ENCODE data around the gene RILPL1.
"Not testable (repeated sequence)": the region's sequence is repeated elsewhere in the genome, so short reads cannot be mapped to it uniquely, and the experiment has no call there.

DNA sequence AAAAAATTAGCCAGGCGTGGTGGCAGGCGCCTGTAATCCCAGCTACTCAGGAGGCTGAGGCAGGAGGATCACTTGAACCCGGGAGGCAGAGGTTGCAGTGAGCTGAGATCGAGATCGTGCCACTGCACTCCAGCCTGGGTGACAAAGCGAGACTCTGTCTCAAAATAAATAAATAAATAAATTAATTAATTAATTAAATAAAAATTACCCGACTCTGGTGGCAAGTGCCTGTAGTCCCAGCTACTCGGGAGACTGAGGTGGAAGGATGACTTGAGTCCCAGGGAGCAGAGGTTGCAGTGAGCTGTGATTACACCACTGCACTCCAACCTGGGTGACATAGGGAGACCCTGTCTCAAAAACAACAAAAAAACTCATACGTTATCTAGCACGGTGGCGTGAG lies 2.4 kb upstream of the RILPL1 start:
- not testable (repeated sequence) for TF ChIP-seq EP300, POLR2A, POLR2AphosphoS5 (IDR thresholded peaks at IDR 0.05)
- TF ChIP-seq, protein P1, sequence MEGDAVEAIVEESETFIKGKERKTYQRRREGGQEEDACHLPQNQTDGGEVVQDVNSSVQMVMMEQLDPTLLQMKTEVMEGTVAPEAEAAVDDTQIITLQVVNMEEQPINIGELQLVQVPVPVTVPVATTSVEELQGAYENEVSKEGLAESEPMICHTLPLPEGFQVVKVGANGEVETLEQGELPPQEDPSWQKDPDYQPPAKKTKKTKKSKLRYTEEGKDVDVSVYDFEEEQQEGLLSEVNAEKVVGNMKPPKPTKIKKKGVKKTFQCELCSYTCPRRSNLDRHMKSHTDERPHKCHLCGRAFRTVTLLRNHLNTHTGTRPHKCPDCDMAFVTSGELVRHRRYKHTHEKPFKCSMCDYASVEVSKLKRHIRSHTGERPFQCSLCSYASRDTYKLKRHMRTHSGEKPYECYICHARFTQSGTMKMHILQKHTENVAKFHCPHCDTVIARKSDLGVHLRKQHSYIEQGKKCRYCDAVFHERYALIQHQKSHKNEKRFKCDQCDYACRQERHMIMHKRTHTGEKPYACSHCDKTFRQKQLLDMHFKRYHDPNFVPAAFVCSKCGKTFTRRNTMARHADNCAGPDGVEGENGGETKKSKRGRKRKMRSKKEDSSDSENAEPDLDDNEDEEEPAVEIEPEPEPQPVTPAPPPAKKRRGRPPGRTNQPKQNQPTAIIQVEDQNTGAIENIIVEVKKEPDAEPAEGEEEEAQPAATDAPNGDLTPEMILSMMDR (IDR thresholded peaks at IDR 0.05) = not testable (repeated sequence)

Data from sigmoid colon (tissue), 4 donors.